ENCODE measurements around the gene OASL. TPM values are rescaled to one million over a fixed set of nuclear protein-coding genes. Genes with fewer than 3 reads are reported as not detected.

The OASL gene
- total RNA-seq, 1 experiment from 2014 or later = not detected

- H3K27ac ChIP-seq = no peak overlapping the region
- no peak for DNase-seq (ENCODE audit: low read depth in 1 of 2, low spot score in 2 of 2)
These were observed 2.2 kb downstream of the OASL start for GRCh38 chr12:121036810-121037326.

GRCh38 chr12:121034616-121035305 is 4.3 kb downstream of the OASL start:
- no peak for DNase-seq (ENCODE audit: low read depth in 1 of 2, low spot score in 2 of 2)
- Histone ChIP-seq H3K4me3 (no peak overlapping the region), H3K36me3 (no peaks in the 10 kb centered on the region), H3K9me3 (replicated peaks) (no peaks in the 10 kb centered on the region), H3K27ac (no peak overlapping the region), H3K4me1 (replicated peaks) (peaks cover 14% of the 10 kb centered on the region), H3K27me3 (replicated peaks) (no peaks in the 10 kb centered on the region)

More at GRCh38 chr12:121036810-121037326, 2.2 kb downstream of the OASL start:
- no peak overlapping the region for H3K4me3 ChIP-seq
- no peaks in the 10 kb centered on the region for H3K27me3 ChIP-seq (replicated peaks)
- no peaks in the 10 kb centered on the region for H3K9me3 ChIP-seq (replicated peaks)
- no peaks in the 10 kb centered on the region for H3K36me3 ChIP-seq
- H3K4me1 ChIP-seq (replicated peaks) = peaks cover 14% of the 10 kb centered on the region

- Histone ChIP-seq H3K36me3 (no peaks in the 10 kb centered on the region), H3K27ac (no peak overlapping the region), H3K27me3 (replicated peaks) (no peaks in the 10 kb centered on the region), H3K4me3 (no peak overlapping the region), H3K4me1 (replicated peaks) (peaks cover 10% of the 10 kb centered on the region), H3K9me3 (replicated peaks) (no peaks in the 10 kb centered on the region)
- DNase-seq (ENCODE audit: low read depth in 1 of 2, low spot score in 2 of 2) = no peak
These were observed 5.3 kb downstream of the OASL start for GRCh38 chr12:121033625-121034349.

GRCh38 chr12:121030576-121031212 is 8.4 kb downstream of the OASL start:
- Histone ChIP-seq H3K27me3 (replicated peaks) (no peaks in the 10 kb centered on the region), H3K4me3 (no peak overlapping the region), H3K9me3 (replicated peaks) (no peaks in the 10 kb centered on the region), H3K4me1 (replicated peaks) (peaks cover 7% of the 10 kb centered on the region), H3K36me3 (no peaks in the 10 kb centered on the region), H3K27ac (no peak overlapping the region)
- no peak for DNase-seq (ENCODE audit: low read depth in 1 of 2, low spot score in 2 of 2)

GRCh38 chr12:121026274-121027045 is 12.6 kb downstream of the OASL start:
- H3K36me3 ChIP-seq = no peaks in the 10 kb centered on the region
- no peak for DNase-seq (ENCODE audit: low read depth in 1 of 2, low spot score in 2 of 2)
- H3K27ac ChIP-seq = no peak overlapping the region
- no peak overlapping the region for H3K4me3 ChIP-seq
- H3K27me3 ChIP-seq (replicated peaks) = no peaks in the 10 kb centered on the region
- H3K4me1 ChIP-seq (replicated peaks) = no peaks in the 10 kb centered on the region
- no peaks in the 10 kb centered on the region for H3K9me3 ChIP-seq (replicated peaks)

- DNase-seq (ENCODE audit: low read depth in 1 of 2, low spot score in 2 of 2) = no peak
These were observed 13.4 kb downstream of the OASL start for GRCh38 chr12:121025442-121026226.

GRCh38 chr12:121023799-121024198 is 15.2 kb downstream of the OASL start:
- DNase-seq (ENCODE audit: low read depth in 1 of 2, low spot score in 2 of 2) = no peak
- Histone ChIP-seq H3K36me3 (no peaks in the 10 kb centered on the region), H3K27me3 (replicated peaks) (no peaks in the 10 kb centered on the region), H3K27ac (no peak overlapping the region), H3K4me3 (no peak overlapping the region), H3K9me3 (replicated peaks) (no peaks in the 10 kb centered on the region), H3K4me1 (replicated peaks) (no peaks in the 10 kb centered on the region)

More at GRCh38 chr12:121025442-121026226, 13.4 kb downstream of the OASL start:
- Histone ChIP-seq H3K9me3 (replicated peaks) (no peaks in the 10 kb centered on the region), H3K27me3 (replicated peaks) (no peaks in the 10 kb centered on the region), H3K4me1 (replicated peaks) (no peaks in the 10 kb centered on the region), H3K27ac (no peak overlapping the region), H3K36me3 (no peaks in the 10 kb centered on the region), H3K4me3 (no peak overlapping the region)

- Histone ChIP-seq H3K27me3 (replicated peaks) (no peaks in the 10 kb centered on the region), H3K27ac (no peak overlapping the region), H3K36me3 (no peaks in the 10 kb centered on the region), H3K4me3 (no peak overlapping the region), H3K4me1 (replicated peaks) (no peaks in the 10 kb centered on the region), H3K9me3 (replicated peaks) (no peaks in the 10 kb centered on the region)
- DNase-seq (ENCODE audit: low read depth in 1 of 2, low spot score in 2 of 2) = no peak
These were observed 16.3 kb downstream of the OASL start for GRCh38 chr12:121022713-121023112.

GRCh38 chr12:121021754-121022153 is 17.3 kb downstream of the OASL start:
- Histone ChIP-seq H3K27me3 (replicated peaks) (no peaks in the 10 kb centered on the region), H3K4me3 (no peak overlapping the region), H3K27ac (no peak overlapping the region), H3K4me1 (replicated peaks) (no peaks in the 10 kb centered on the region), H3K36me3 (no peaks in the 10 kb centered on the region), H3K9me3 (replicated peaks) (no peaks in the 10 kb centered on the region)
- no peak for DNase-seq (ENCODE audit: low read depth in 1 of 2, low spot score in 2 of 2)

- no peaks in the 10 kb centered on the region for H3K9me3 ChIP-seq (replicated peaks)
- no peaks in the 10 kb centered on the region for H3K36me3 ChIP-seq
- DNase-seq (ENCODE audit: low read depth in 1 of 2, low spot score in 2 of 2) = no peak
- no peaks in the 10 kb centered on the region for H3K27me3 ChIP-seq (replicated peaks)
- H3K4me3 ChIP-seq = no peak overlapping the region
- H3K4me1 ChIP-seq (replicated peaks) = peaks cover 8% of the 10 kb centered on the region
- no peak overlapping the region for H3K27ac ChIP-seq
These were observed 20.0 kb downstream of the OASL start for GRCh38 chr12:121018860-121019617.

- no peaks in the 10 kb centered on the region for H3K27me3 ChIP-seq (replicated peaks)
- DNase-seq (ENCODE audit: low read depth in 1 of 2, low spot score in 2 of 2) = no peak
These were observed 21.0 kb downstream of the OASL start for GRCh38 chr12:121017966-121018491.

More at GRCh38 chr12:121017966-121018491, 21.0 kb downstream of the OASL start:
- H3K4me1 ChIP-seq (replicated peaks) = peaks cover 8% of the 10 kb centered on the region
- no peak overlapping the region for H3K4me3 ChIP-seq
- H3K9me3 ChIP-seq (replicated peaks) = no peaks in the 10 kb centered on the region
- no peak overlapping the region for H3K27ac ChIP-seq
- no peaks in the 10 kb centered on the region for H3K36me3 ChIP-seq
